OCI-LY1 (cell line): ENCODE results near the gene GRK1.
"Not testable (repeated sequence)": the region's sequence is repeated elsewhere in the genome, so short reads cannot be mapped to it uniquely, and the experiment has no call there.

ENCODE experiments used
- H2AFZ ChIP-seq: fragments of 200-600 bp; sonication (generic), shearing (Covaris generic); 2 replicates; pipeline ENCODE4 v1.6.0; 2014; ENCODE audit warnings: antibody characterized with exemption, mild to moderate bottlenecking, low read length
- H3F3A ChIP-seq: fragments of 200-600 bp; sonication (generic), shearing (Covaris generic); 2 replicates; pipeline ENCODE4 v1.6.0; 2014; ENCODE audit warnings: mild to moderate bottlenecking, antibody characterized with exemption, low read length, moderate library complexity; ENCODE audit not compliant: insufficient read depth
- H3K27ac ChIP-seq: fragments of 200-600 bp; sonication (generic); 2 replicates; pipeline ENCODE4 v1.5.1; 2014; ENCODE audit warnings: low read length, mixed run types, mild to moderate bottlenecking, low read depth; ENCODE audit not compliant: poor library complexity, severe bottlenecking
- H3K27me3 ChIP-seq: fragments of 200-600 bp; sonication (generic); 2 replicates; pipeline ENCODE4 v1.6.0; 2014; ENCODE audit warnings: antibody characterized with exemption, mild to moderate bottlenecking, low read length, moderate library complexity; ENCODE audit not compliant: insufficient read depth
- H3K36me3 ChIP-seq: fragments of 200-600 bp; sonication (generic); 2 replicates; pipeline ENCODE4 v1.6.1; 2014; ENCODE audit warnings: mild to moderate bottlenecking, antibody characterized with exemption, low read length, moderate library complexity, mixed read lengths; ENCODE audit not compliant: insufficient read depth
- H3K4me1 ChIP-seq: fragments of 200-600 bp; sonication (generic); 2 replicates; pipeline ENCODE4 v1.5.1; 2014; ENCODE audit warnings: mild to moderate bottlenecking, low read length, moderate library complexity; ENCODE audit not compliant: insufficient read depth, severe bottlenecking
- H3K4me2 ChIP-seq: fragments of 200-600 bp; sonication (generic), shearing (Covaris generic); 2 replicates; pipeline ENCODE4 v1.6.1; 2014; ENCODE audit warnings: low read length
- H3K4me3 ChIP-seq: fragments of 200-600 bp; sonication (generic); 2 replicates; pipeline ENCODE4 v1.5.1; 2014; ENCODE audit warnings: low read length, low read depth, mild to moderate bottlenecking, mixed read lengths; ENCODE audit not compliant: poor library complexity, severe bottlenecking
- H3K79me2 ChIP-seq: fragments of 200-600 bp; shearing (Covaris generic); 2 replicates; pipeline ENCODE4 v1.6.1; 2016; ENCODE audit warnings: mixed run types, low read length, mixed read lengths; ENCODE audit not compliant: insufficient read depth
- H3K9ac ChIP-seq: fragments of 200-600 bp; sonication (generic), shearing (Covaris generic); 2 replicates; pipeline ENCODE4 v1.6.1; 2014; ENCODE audit warnings: mild to moderate bottlenecking, low read length, mixed read lengths
- H3K9me2 ChIP-seq: fragments of 200-600 bp; sonication (generic), shearing (Covaris generic); 2 replicates; pipeline ENCODE4 v1.6.1; 2014; ENCODE audit warnings: low read depth, mild to moderate bottlenecking, low read length, mixed read lengths
- H3K9me3 ChIP-seq: fragments of 200-600 bp; shearing (Covaris generic); 2 replicates; pipeline ENCODE4 v1.6.1; 2014; ENCODE audit warnings: low read length, mixed read lengths
- H4K20me1 ChIP-seq: fragments of 200-600 bp; sonication (generic), shearing (Covaris generic); 2 replicates; pipeline ENCODE4 v1.6.0; 2016; ENCODE audit warnings: mild to moderate bottlenecking, low read length; ENCODE audit not compliant: insufficient read depth
- CTCF ChIP-seq: fragments of 200-600 bp; sonication (generic), shearing (Covaris generic); IDR thresholded peaks from 2 replicates; pipeline ENCODE4 v1.5.1; 2017; ENCODE audit warnings: mild to moderate bottlenecking, antibody characterized with exemption, low read length, moderate library complexity, mixed read lengths
- EZH2 ChIP-seq: fragments of 200-600 bp; sonication (generic), shearing (Covaris generic); IDR thresholded peaks from 2 replicates; pipeline ENCODE4 v1.8.0; 2017; ENCODE audit warnings: borderline replicate concordance, mixed run types, mild to moderate bottlenecking, antibody characterized with exemption, low read length, moderate library complexity, mixed read lengths

Gene GRK1

DNA sequence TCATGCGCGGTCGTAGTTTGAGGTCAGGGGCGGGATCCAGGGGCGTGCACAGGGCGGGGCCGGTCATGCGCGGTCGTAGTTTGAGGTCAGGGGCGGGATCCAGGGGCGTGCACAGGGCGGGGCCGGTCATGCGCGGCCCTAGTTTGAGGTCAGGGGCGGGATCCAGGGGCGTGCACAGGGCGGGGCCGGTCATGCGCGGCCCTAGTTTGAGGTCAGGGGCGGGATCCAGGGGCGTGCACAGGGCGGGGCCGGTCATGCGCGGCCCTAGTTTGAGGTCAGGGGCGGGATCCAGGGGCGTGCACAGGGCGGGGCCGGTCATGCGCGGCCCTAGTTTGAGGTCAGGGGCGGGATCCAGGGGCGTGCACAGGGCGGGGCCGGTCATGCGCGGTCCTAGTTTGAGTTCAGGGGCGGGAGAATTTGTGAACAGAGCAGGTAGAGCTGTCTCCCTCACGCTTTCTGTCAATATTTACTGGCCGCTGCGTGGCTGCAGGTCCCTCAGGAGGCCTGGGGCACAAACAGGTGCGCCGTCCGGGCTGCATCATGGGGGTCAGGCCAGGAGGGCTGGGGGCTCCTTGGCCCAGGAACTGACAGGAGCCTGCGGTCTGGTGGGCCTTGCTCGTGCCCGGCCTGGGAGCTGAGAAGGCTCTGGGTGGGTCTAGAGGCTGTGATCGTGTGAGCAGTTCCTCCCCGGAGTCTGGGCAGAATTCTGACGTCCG is 59.2 kb downstream of the GRK1 start:
- not testable (repeated sequence) for H3K27ac ChIP-seq, H3K4me3 ChIP-seq, H3K36me3 ChIP-seq, H4K20me1 ChIP-seq, H3K27me3 ChIP-seq, H3F3A ChIP-seq, H3K9me3 ChIP-seq, H3K79me2 ChIP-seq, H3K9me2 ChIP-seq, H2AFZ ChIP-seq, H3K4me2 ChIP-seq, H3K9ac ChIP-seq, H3K4me1 ChIP-seq

DNA sequence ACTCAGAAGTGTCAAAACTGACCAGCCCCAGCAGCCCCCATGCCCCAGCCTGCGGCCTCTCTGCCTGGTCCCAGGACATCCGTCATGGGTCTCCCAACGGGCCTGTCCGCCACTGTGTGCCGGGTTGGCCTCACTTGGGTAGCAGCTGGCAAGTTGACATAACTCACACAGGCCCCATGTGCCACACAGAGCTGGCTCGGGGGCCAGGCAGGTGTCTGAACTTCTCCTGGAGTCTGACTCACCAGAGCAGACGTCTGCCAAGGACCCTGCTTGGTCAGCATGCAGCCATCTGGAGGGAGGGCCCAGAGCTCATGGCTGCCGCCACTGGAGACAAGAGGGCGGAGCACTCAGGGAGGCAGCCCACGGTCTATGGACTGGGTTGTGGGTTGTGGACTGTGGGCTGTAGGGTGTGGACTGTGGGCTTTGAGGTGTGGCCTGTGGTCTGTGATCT is 60.0 kb downstream of the GRK1 start:
- Histone ChIP-seq H3K9me2 (no peaks in the 10 kb centered on the region), H3K9me3 (no peaks in the 10 kb centered on the region), H3F3A (no peaks in the 10 kb centered on the region), H3K4me2 (no peak overlapping the region), H3K4me3 (no peak overlapping the region), H3K27ac (no peak overlapping the region), H3K79me2 (no peaks in the 10 kb centered on the region), H3K4me1 (no peaks in the 10 kb centered on the region), H3K9ac (no peak overlapping the region), H3K36me3 (no peaks in the 10 kb centered on the region), H3K27me3 (peaks cover 6% of the 10 kb centered on the region; the same call in 1 of the 2 replicates), H4K20me1 (no peaks in the 10 kb centered on the region), H2AFZ (no peak overlapping the region)
- TF ChIP-seq CTCF = no peak
- TF ChIP-seq EZH2 = no peak

DNA sequence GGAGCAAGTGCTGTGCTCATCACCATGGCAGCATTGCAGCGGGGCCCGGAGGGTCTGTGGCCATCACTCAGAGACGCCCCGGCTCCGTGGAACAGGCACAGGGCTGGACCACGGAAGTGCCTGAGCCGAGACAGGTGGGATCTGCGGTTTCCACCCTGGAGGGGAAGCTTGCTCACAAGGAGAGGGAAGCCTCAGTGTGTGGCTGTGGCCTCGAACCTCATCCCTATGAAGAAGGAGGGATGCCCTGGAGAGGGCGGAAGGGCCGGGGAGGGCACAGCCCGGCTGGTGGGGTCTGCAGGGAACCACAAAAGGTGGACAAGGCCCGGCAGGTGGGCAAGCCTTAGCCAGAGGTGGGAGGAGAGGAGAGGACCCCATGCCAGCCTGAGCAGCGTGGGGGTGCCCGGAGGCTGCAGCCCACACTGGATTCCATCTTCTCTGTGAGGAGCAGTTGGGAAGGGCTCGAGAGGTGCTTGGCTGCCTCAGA is 61.6 kb downstream of the GRK1 start:
- H3K36me3 ChIP-seq = no peaks in the 10 kb centered on the region
- H3F3A ChIP-seq = peaks cover 6% of the 10 kb centered on the region; the same call in 1 of the 2 replicates
- H3K4me2 ChIP-seq = no peak overlapping the region
- H2AFZ ChIP-seq = no peak overlapping the region
- no peak overlapping the region for H3K4me3 ChIP-seq
- no peaks in the 10 kb centered on the region for H3K79me2 ChIP-seq
- H3K27ac ChIP-seq = no peak overlapping the region
- peaks cover 6% of the 10 kb centered on the region; the same call in 1 of the 2 replicates for H3K27me3 ChIP-seq
- H3K9me2 ChIP-seq = no peaks in the 10 kb centered on the region
- H4K20me1 ChIP-seq = no peaks in the 10 kb centered on the region
- H3K9me3 ChIP-seq = no peaks in the 10 kb centered on the region
- no peaks in the 10 kb centered on the region for H3K4me1 ChIP-seq
- TF ChIP-seq CTCF (no peak), EZH2 (no peak)
- H3K9ac ChIP-seq = no peak overlapping the region
